Neural crest cell (in vitro differentiated cells): Measurements from ENCODE around the gene RASGEF1C. TPM values are rescaled to one million over a fixed set of nuclear protein-coding genes. Genes with fewer than 3 reads are reported as not detected.

Experiments used
- DNase-seq: peaks from one replicate; pipeline ENCODE4 v3.0.0; 2021; ENCODE audit warnings: low read depth, mixed read lengths, low spot score
- H3K27ac Mint-ChIP-seq: one replicate; pipeline ENCODE4 v1.8.0; 2021; ENCODE audit warnings: mild to moderate bottlenecking, mixed read lengths; ENCODE audit not compliant: unreplicated experiment
- H3K27me3 Mint-ChIP-seq: 2 replicates; pipeline ENCODE4 v1.8.0; 2021; ENCODE audit warnings: low read depth, mild to moderate bottlenecking, mixed read lengths
- H3K36me3 Mint-ChIP-seq: 2 replicates; pipeline ENCODE4 v1.8.0; 2021; ENCODE audit warnings: low read depth, mild to moderate bottlenecking, mixed read lengths
- H3K4me1 Mint-ChIP-seq: 2 replicates; pipeline ENCODE4 v1.8.0; 2021; ENCODE audit warnings: mixed read lengths
- H3K4me3 Mint-ChIP-seq: one replicate; pipeline ENCODE4 v1.8.0; 2021; ENCODE audit warnings: mild to moderate bottlenecking, mixed read lengths
- H3K9me3 Mint-ChIP-seq: 2 replicates; pipeline ENCODE4 v1.8.0; 2021; ENCODE audit warnings: mixed read lengths
- CTCF ChIP-seq: fragments of 200-600 bp; sonication (generic); conservative IDR thresholded peaks from 2 replicates; pipeline ENCODE4 v1.5.0; 2021; ENCODE audit warnings: antibody characterized with exemption, mild to moderate bottlenecking
- total RNA-seq: library from RNA; stranded (reverse); gene quantifications from 2 replicates; pipeline ENCODE4 v1.2.1, GENCODE V29; 2021

The RASGEF1C gene
- total RNA-seq, 1 donor from 2014 or later, result 1.7 TPM

GRCh38 chr5:180096616-180097015, 112.4 kb downstream of the RASGEF1C start:
- TF ChIP-seq CTCF, result no peak
- H3K27me3 Mint-ChIP-seq, result no peaks in the 10 kb centered on the region

GRCh38 chr5:180095545-180095944, 113.5 kb downstream of the RASGEF1C start:
- H3K36me3 Mint-ChIP-seq, result no peaks in the 10 kb centered on the region
- no peak for DNase-seq
- no peak for TF ChIP-seq CTCF
- H3K4me1 Mint-ChIP-seq, result peaks cover 7% of the 10 kb centered on the region
- H3K27me3 Mint-ChIP-seq, result no peaks in the 10 kb centered on the region
- H3K9me3 Mint-ChIP-seq, result peaks cover 4% of the 10 kb centered on the region
- H3K4me3 Mint-ChIP-seq, result no peak overlapping the region
- no peak overlapping the region for H3K27ac Mint-ChIP-seq

More at GRCh38 chr5:180096616-180097015, 112.4 kb downstream of the RASGEF1C start:
- Mint-ChIP-seq H3K4me3 (no peak overlapping the region), H3K36me3 (no peaks in the 10 kb centered on the region), H3K9me3 (peaks cover 4% of the 10 kb centered on the region), H3K4me1 (no peaks in the 10 kb centered on the region), H3K27ac (peak overlapping the region; percentile 22)
- no peak for DNase-seq

- no peaks in the 10 kb centered on the region for H3K27me3 Mint-ChIP-seq
- H3K4me3 Mint-ChIP-seq, result no peak overlapping the region
- H3K27ac Mint-ChIP-seq, result no peak overlapping the region
These were observed 115.2 kb downstream of the RASGEF1C start for GRCh38 chr5:180093651-180094382.

GRCh38 chr5:180093241-180093640, 115.8 kb downstream of the RASGEF1C start:
- peaks cover 4% of the 10 kb centered on the region for H3K9me3 Mint-ChIP-seq
- peaks cover 12% of the 10 kb centered on the region for H3K4me1 Mint-ChIP-seq
- no peak for TF ChIP-seq CTCF
- H3K4me3 Mint-ChIP-seq, result no peak overlapping the region
- H3K36me3 Mint-ChIP-seq, result no peaks in the 10 kb centered on the region
- peak overlapping the region; percentile 57 for H3K27ac Mint-ChIP-seq
- H3K27me3 Mint-ChIP-seq, result no peaks in the 10 kb centered on the region
- no peak for DNase-seq

More at GRCh38 chr5:180093651-180094382, 115.2 kb downstream of the RASGEF1C start:
- Mint-ChIP-seq H3K36me3 (no peaks in the 10 kb centered on the region), H3K4me1 (peaks cover 12% of the 10 kb centered on the region), H3K9me3 (peaks cover 4% of the 10 kb centered on the region)
- TF ChIP-seq CTCF, result no peak
- DNase-seq, result no peak

- Mint-ChIP-seq H3K36me3 (no peaks in the 10 kb centered on the region), H3K4me1 (peaks cover 28% of the 10 kb centered on the region), H3K27ac (peak overlapping the region; percentile 86), H3K27me3 (no peaks in the 10 kb centered on the region), H3K9me3 (peaks cover 4% of the 10 kb centered on the region), H3K4me3 (peak overlapping the region; percentile 81)
- DNase-seq, result peak; percentile 35
- TF ChIP-seq CTCF, result peak; percentile 38
These were observed 118.1 kb downstream of the RASGEF1C start for GRCh38 chr5:180090769-180091546.
